BE2C (cell line): ENCODE data around the gene RHOB.

Source experiments
- DNase-seq: peaks from one replicate; pipeline ENCODE4 v3.0.0-alpha.2; 2020
- H3K27me3 ChIP-seq: fragments of 250-450 bp; sonication (Bioruptor Pico); 2 replicates; pipeline ENCODE4 v1.5.1; 2020; ENCODE audit warnings: mild to moderate bottlenecking
- H3K36me3 ChIP-seq: fragments of 250-450 bp; sonication (Bioruptor Pico); 2 replicates; pipeline ENCODE4 v1.5.1; 2020; ENCODE audit warnings: mild to moderate bottlenecking
- H3K4me1 ChIP-seq: fragments of 250-450 bp; sonication (Bioruptor Pico); 2 replicates; pipeline ENCODE4 v1.5.1; 2020
- H3K4me3 ChIP-seq: 2 replicates; pipeline ENCODE4 v1.5.1; 2011; ENCODE audit warnings: low read depth, low read length
- H3K9me3 ChIP-seq: fragments of 250-450 bp; sonication (Bioruptor Pico); 2 replicates; pipeline ENCODE4 v1.5.1; 2020
- TF ChIP-seq, protein P1 (sequence below): IDR thresholded peaks from 2 replicates; pipeline ENCODE4 v1.5.1; 2012; ENCODE audit warnings: mild to moderate bottlenecking, low read depth, low read length

Gene RHOB

DNA sequence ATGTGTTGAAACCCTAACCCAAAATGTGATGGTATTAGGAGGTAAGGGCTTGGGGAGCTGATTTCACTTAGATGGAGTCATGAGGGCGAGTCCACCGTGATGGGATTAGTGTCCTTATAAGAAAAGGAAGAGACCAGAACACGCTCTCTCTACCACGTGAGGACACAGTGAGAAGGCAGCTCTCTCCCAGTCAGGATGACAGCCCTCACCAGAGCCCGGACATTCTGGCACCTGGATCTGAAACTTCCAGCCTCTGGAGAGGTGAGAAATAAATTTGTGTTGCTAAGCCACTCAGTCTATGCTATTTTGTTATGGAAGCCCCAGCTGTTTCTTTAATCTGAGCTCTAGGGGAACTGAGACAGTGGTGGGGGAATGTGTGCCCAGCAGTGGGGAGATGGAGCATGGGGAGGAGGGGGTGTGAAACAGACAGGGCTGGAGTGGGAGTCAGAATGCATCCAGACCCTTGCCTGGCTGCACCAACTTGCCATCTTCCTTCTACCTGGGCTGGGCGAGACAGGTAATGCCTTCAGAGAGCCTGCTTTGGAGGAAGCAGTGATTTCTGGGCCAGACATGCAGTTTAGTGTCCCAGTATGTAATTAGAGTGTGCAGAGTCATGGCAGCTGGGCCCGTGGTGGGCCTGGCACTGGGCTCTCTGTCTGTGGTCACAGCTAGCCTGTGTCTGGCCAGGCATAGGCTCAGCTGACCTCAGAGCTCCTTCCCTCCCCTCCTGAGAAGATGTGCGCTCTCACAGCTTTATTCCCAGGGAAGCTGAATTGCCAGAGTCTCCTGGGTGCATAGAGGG is 38.1 kb downstream of the RHOB start:
- Histone ChIP-seq H3K4me3 (no peak overlapping the region), H3K27me3 (no peaks in the 10 kb centered on the region), H3K4me1 (peaks cover 47% of the 10 kb centered on the region), H3K9me3 (no peaks in the 10 kb centered on the region), H3K36me3 (no peaks in the 10 kb centered on the region)
- TF ChIP-seq, protein P1, sequence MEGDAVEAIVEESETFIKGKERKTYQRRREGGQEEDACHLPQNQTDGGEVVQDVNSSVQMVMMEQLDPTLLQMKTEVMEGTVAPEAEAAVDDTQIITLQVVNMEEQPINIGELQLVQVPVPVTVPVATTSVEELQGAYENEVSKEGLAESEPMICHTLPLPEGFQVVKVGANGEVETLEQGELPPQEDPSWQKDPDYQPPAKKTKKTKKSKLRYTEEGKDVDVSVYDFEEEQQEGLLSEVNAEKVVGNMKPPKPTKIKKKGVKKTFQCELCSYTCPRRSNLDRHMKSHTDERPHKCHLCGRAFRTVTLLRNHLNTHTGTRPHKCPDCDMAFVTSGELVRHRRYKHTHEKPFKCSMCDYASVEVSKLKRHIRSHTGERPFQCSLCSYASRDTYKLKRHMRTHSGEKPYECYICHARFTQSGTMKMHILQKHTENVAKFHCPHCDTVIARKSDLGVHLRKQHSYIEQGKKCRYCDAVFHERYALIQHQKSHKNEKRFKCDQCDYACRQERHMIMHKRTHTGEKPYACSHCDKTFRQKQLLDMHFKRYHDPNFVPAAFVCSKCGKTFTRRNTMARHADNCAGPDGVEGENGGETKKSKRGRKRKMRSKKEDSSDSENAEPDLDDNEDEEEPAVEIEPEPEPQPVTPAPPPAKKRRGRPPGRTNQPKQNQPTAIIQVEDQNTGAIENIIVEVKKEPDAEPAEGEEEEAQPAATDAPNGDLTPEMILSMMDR, result no peak
- DNase-seq, result no peak

DNA sequence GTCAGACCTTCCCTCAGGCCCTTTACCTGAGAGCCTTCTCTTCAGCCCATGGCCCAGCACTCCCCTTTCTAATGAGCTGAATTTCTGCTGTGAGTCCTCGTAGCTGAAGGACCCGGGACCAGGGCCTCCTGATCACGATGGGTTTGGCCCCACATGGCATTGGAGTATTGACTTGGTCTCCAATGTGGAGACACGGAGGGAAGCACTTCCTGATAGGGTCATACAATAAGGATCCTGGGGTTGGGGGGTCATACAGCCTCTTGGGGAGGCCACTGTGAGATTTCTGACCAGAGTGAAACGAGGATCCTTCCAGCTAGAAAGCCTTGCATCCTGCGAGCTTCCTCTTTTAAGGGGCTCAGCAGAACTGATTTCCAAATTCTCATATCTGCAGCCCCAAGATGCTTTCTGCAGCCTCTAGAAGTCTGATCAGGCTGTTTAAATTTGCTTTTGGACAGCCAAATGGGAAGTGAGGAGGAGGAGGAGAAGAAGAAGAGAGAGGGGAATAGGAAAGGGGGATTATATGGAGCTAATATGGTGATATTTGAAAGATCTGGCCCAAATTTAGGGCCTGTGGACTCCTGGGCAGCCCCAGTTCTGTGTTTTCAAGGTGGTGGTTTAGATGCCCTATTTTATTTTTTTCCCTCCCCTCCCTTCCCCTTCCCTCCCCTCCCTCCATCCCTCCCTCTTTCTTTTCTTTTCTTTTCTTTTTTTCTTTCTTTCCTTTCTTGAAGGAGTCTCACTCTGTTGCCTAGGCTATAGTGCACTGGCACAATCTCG is 38.9 kb downstream of the RHOB start:
- Histone ChIP-seq H3K27me3 (no peaks in the 10 kb centered on the region), H3K36me3 (no peaks in the 10 kb centered on the region), H3K4me3 (no peak overlapping the region), H3K9me3 (no peaks in the 10 kb centered on the region), H3K4me1 (peaks cover 54% of the 10 kb centered on the region)
- DNase-seq, result no peak
- TF ChIP-seq, protein P1, result no peak

DNA sequence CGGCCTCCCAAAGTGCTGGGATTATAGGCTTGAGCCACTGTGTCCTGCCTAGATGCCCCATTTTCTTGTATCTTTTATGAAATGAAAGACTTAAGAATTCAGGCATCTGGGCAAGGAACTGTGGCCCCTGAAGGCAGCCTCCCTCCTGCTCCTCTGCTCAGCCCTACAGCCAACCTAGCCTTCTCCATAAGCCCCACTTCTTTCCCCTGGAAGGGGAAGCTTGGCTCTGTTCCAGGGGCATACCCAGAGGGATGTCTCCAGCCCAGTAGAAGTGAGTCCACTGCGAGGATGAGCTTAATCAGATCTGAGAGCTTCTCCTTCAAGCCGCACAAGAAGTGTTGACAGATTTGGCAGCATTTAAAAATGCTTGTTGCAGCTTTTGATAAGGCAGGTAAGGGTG is 39.7 kb downstream of the RHOB start:
- TF ChIP-seq, protein P1, result no peak
- Histone ChIP-seq H3K4me1 (peaks cover 56% of the 10 kb centered on the region), H3K4me3 (no peak overlapping the region; the same call in 1 of the 2 replicates), H3K36me3 (no peaks in the 10 kb centered on the region), H3K9me3 (no peaks in the 10 kb centered on the region), H3K27me3 (no peaks in the 10 kb centered on the region)
- DNase-seq, result peak; percentile 59

DNA sequence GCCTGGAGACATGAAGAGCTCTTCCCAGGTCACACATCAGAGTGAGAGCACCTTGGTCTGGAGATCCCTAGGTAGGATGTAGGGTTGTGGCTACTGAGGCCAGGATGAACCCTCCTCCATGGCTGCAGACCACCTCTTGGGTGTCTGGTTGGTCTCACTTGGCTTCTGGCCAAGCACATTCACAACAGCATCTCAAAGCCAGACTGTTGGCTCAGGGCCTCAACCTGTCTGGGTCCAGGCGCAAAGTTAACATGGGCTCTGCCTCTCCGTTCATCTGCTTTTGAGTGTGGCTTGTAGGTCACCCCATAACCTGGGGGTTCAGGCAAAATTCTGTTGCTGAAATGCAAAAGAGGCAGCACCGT is 40.1 kb downstream of the RHOB start:
- Histone ChIP-seq H3K27me3 (no peaks in the 10 kb centered on the region), H3K4me3 (peak overlapping the region; percentile 8; the same call in 1 of the 2 replicates), H3K4me1 (peaks cover 60% of the 10 kb centered on the region), H3K9me3 (no peaks in the 10 kb centered on the region), H3K36me3 (no peaks in the 10 kb centered on the region)
- DNase-seq, result peak; percentile 90
- TF ChIP-seq, protein P1, result no peak

DNA sequence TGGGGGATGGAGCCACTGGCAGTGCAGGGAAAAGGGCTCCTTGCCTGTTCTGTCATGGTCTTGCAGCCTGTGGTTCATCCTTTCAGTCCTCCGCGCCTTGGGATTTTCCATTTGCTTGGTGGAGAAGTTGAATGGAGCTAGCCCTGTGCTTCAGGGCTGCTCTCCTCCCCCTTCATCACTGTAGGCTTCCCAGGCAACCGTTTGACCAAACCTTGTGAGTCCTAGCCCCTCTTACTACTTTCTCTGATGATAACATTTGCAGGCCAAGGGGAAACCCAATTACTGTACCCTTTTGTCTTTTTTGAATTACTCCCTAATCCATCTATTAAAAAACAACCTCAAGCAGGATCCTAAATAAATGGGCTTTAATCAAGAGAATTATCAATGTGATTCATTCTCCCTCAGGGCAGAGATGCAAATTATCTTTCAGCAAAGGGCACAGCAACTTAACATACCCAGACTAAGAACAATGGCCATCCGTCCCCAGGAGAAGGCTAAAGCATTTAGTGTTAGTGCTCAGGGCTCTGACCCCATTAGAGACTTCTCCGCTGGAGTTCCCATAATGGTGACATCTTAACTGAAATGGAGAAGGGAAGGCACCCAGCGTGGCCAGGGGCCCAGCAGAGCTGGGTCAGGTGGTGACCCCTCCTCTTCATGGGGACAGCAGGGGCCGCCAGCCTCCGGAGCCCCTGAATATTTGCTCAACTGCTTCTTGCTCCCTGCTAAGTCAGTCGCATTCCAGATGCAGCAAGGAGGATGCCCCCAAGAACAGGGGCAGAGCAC is 40.7 kb downstream of the RHOB start:
- peak; percentile 70 for DNase-seq
- Histone ChIP-seq H3K9me3 (no peaks in the 10 kb centered on the region), H3K4me1 (peaks cover 60% of the 10 kb centered on the region), H3K27me3 (no peaks in the 10 kb centered on the region), H3K4me3 (peak overlapping the region; percentile 8; the same call in 1 of the 2 replicates), H3K36me3 (no peaks in the 10 kb centered on the region)
- TF ChIP-seq, protein P1, result no peak
